GM12878 (cell line): ENCODE results near the gene ZNF92. TPM values are rescaled to one million over a fixed set of nuclear protein-coding genes. Genes with fewer than 3 reads are reported as not detected.

Experiments used
- ATAC-seq: fragments of 200-7000 bp; cut with Tn5 transposase; 3 replicates; pipeline ENCODE4 v1.9.1; 2020; ENCODE audit warnings: mild to moderate bottlenecking, moderate library complexity
- BruUV-seq: library from RNA; stranded (reverse); fragments of 400-500 nt; replicated peaks from 2 replicates; lab custom pipeline; 2021; lab: Mats Ljungman, UMichigan
- CTCF ChIA-PET: fragments of 300-600 bp; sonication (Branson Sonifier 250); formaldehyde crosslinking; extraction: SDS; loops from one replicate; lab custom pipeline; 2021; ENCODE audit warnings: inconsistent platforms; lab: Yijun Ruan, JAX
- POLR2A ChIA-PET: fragments of 350-600 bp; formaldehyde crosslinking; extraction: SDS; loops from one replicate; lab custom pipeline; 2021; ENCODE audit warnings: inconsistent platforms; lab: Charles Lee
- RAD21 ChIA-PET: fragments of 300-600 bp; sonication (Branson Sonifier 250); formaldehyde crosslinking; loops from one replicate; lab custom pipeline; 2023; ENCODE audit warnings: antibody characterized with exemption; ENCODE audit not compliant: unreplicated experiment; lab: Charles Lee
- SMC1A ChIA-PET: fragments of 300-600 bp; sonication (Branson Sonifier 250); formaldehyde crosslinking; loops from one replicate; lab custom pipeline; 2023; ENCODE audit not compliant: unreplicated experiment, uncharacterized antibody; lab: Charles Lee
- DNase-seq: peaks from one replicate; pipeline ENCODE4 v3.0.0-alpha.2; 2011; ENCODE audit warnings: low read depth, low spot score
- FAIRE-seq: peaks from 3 replicates; lab custom pipeline; 2011; peaks lifted over from hg19 to GRCh38; lab: Jason Lieb, UNC
- H2AFZ ChIP-seq: 2 replicates; pipeline ENCODE4 v1.6.0; 2011; ENCODE audit warnings: low read depth, low read length, control low read depth; ENCODE audit not compliant: control insufficient read depth
- H3K27ac ChIP-seq: 2 replicates; pipeline ENCODE4 v1.5.1; 2011; ENCODE audit warnings: control low read depth; ENCODE audit not compliant: control insufficient read depth, insufficient read depth
- H3K27me3 ChIP-seq, 2 experiments: replicated peaks in 1 of 2; 2 replicates each; pipeline versions ENCODE4 v1.6.0 to v1.6.1; 2011; ENCODE audit warnings: low read length in 1 of 2; ENCODE audit not compliant: control insufficient read depth in 2 of 2, insufficient read depth in 2 of 2
- H3K36me3 ChIP-seq, 2 experiments: 2 replicates each; pipeline ENCODE4 v1.5.1; 2011; ENCODE audit warnings: low read length in 1 of 2; ENCODE audit not compliant: control insufficient read depth in 2 of 2, insufficient read depth in 2 of 2
- H3K4me1 ChIP-seq: 2 replicates; pipeline ENCODE4 v1.6.1; 2011; ENCODE audit warnings: mild to moderate bottlenecking, low read length, moderate library complexity, mixed read lengths; ENCODE audit not compliant: control insufficient read depth, insufficient read depth
- H3K4me2 ChIP-seq: 2 replicates; pipeline ENCODE4 v1.6.0; 2011; ENCODE audit warnings: control low read depth; ENCODE audit not compliant: control insufficient read depth, insufficient read depth
- H3K4me3 ChIP-seq: fragments of 200-600 bp; sonication (generic); 2 replicates; pipeline ENCODE4 v1.5.1; 2016
- H3K79me2 ChIP-seq: 2 replicates; pipeline ENCODE4 v1.6.0; 2011; ENCODE audit warnings: low read length; ENCODE audit not compliant: control insufficient read depth, insufficient read depth
- H3K9ac ChIP-seq: 2 replicates; pipeline ENCODE4 v1.8.0; 2011; ENCODE audit warnings: low read length, control low read depth, mixed read lengths; ENCODE audit not compliant: control insufficient read depth, insufficient read depth
- H3K9me3 ChIP-seq: replicated peaks from 3 replicates; pipeline ENCODE4 v1.5.1; 2011; ENCODE audit warnings: mild to moderate bottlenecking, low read length; ENCODE audit not compliant: control insufficient read depth, insufficient read depth
- H4K20me1 ChIP-seq: 2 replicates; pipeline ENCODE4 v1.6.0; 2011; ENCODE audit not compliant: control insufficient read depth, insufficient read depth
- GABPA ChIP-seq: IDR thresholded peaks from 2 replicates; pipeline ENCODE4 v1.6.1; 2014; ENCODE audit warnings: antibody characterized with exemption, low read depth, mild to moderate bottlenecking, inconsistent platforms
- JUNB ChIP-seq: IDR thresholded peaks from 2 replicates; pipeline ENCODE4 v1.6.1; 2016; ENCODE audit warnings: antibody characterized with exemption, mild to moderate bottlenecking
- JUND ChIP-seq: IDR thresholded peaks from 2 replicates; pipeline ENCODE4 v1.6.1; 2012; ENCODE audit warnings: low read depth, mild to moderate bottlenecking, low read length, improper control_type of control experiment, moderate library complexity
- KLF5 ChIP-seq: fragments of 450-650 bp; IDR thresholded peaks from 2 replicates; pipeline ENCODE4 v1.6.1; 2014; ENCODE audit warnings: mild to moderate bottlenecking; ENCODE audit not compliant: partially characterized antibody
- MEF2A ChIP-seq: IDR thresholded peaks from 2 replicates; pipeline ENCODE4 v1.6.1; 2011; ENCODE audit warnings: low read depth, mild to moderate bottlenecking, low read length, moderate library complexity; ENCODE audit not compliant: insufficient read depth
- NRF1 ChIP-seq: conservative IDR thresholded peaks from 2 replicates; pipeline ENCODE4 v1.6.1; 2011; ENCODE audit warnings: mild to moderate bottlenecking, low read depth, low read length, improper control_type of control experiment
- POLR2AphosphoS5 ChIP-seq: IDR thresholded peaks from 2 replicates; pipeline ENCODE4 v1.6.1; 2011; ENCODE audit warnings: mild to moderate bottlenecking, low read length, inconsistent platforms
- POU2F2 ChIP-seq: IDR thresholded peaks from 3 replicates; pipeline ENCODE4 v1.6.1; 2011; ENCODE audit warnings: low read depth, mild to moderate bottlenecking, low read length, borderline replicate concordance
- SKIL ChIP-seq: fragments of 450-650 bp; IDR thresholded peaks from 2 replicates; pipeline ENCODE4 v1.6.1; 2017; ENCODE audit warnings: mild to moderate bottlenecking, low read depth, inconsistent platforms; ENCODE audit not compliant: poor library complexity, severe bottlenecking
- STAT1 ChIP-seq: fragments of 450-650 bp; conservative IDR thresholded peaks from 2 replicates; pipeline ENCODE4 v1.6.1; 2014; ENCODE audit warnings: antibody characterized with exemption, mild to moderate bottlenecking
- SUPT20H ChIP-seq: IDR thresholded peaks from 2 replicates; pipeline ENCODE4 v1.6.1; 2011; ENCODE audit warnings: low read depth, mild to moderate bottlenecking, low read length, moderate library complexity, borderline replicate concordance; ENCODE audit not compliant: control insufficient read depth
- WGBS: methylation state at CpG from one replicate; pipeline ENCODE4 v1.1.6; 2016; ENCODE audit warnings: low lambda C conversion rate; ENCODE audit not compliant: insufficient replicate concordance, insufficient coverage; ENCODE audit errors: missing lambda C conversion rate; 5-methylcytosine and 5-hydroxymethylcytosine counted together
- in situ Hi-C: fragments of 300-500 bp; cut with MboI; formaldehyde crosslinking; loops from 9 replicates; pipeline ENCODE4 v1.14.3; 2018; ENCODE audit warnings: mixed read lengths
- intact Hi-C: fragments of 100-400 bp; cut with micrococcal nuclease; formaldehyde crosslinking; loops from one replicate; pipeline ENCODE4 v1.14.2; 2022; ENCODE audit not compliant: unreplicated experiment
- polyA plus RNA-seq, 11 experiments: library from polyadenylated mRNA; depleted of rRNA in 4 of 11; unstranded in 6 of 11; stranded (reverse) in 5 of 11; fragments of >200 nt; fragmentation: Nextera tagmentation in 4 of 11; fragmentation: Illumina TruSeq in 1 of 11; extraction: Ambion mirVana in 4 of 11; extraction: Trizol in 1 of 11; gene quantifications; 1 replicate in 1 of 11; 2 replicates in 10 of 11; pipeline versions ENCODE4 v1.2.1 to v1.2.3, GENCODE V29; 2011 to 2016; ENCODE audit warnings: inconsistent platforms in 2 of 11, missing spikeins in 2 of 11, low read depth in 1 of 11
- total RNA-seq, 4 experiments: library from RNA; depleted of rRNA in 3 of 4; stranded (reverse); fragments of >200 nt in 3 of 4; fragmentation: Illumina TruSeq in 1 of 4; extraction: Trizol in 1 of 4; gene quantifications; 2 replicates each; pipeline versions ENCODE4 v1.2.1 to v1.2.3, GENCODE V29; 2013 to 2021
- TF ChIP-seq, protein P1 (sequence below): fragments of 150-350 bp; IDR thresholded peaks from 2 replicates; pipeline ENCODE4 v1.6.1; 2014; ENCODE audit warnings: mild to moderate bottlenecking, low read depth, low read length
- TF ChIP-seq, protein P2 (sequence below): IDR thresholded peaks from 2 replicates; pipeline ENCODE4 v1.6.1; 2012; ENCODE audit warnings: mild to moderate bottlenecking, low read depth, low read length

ZNF92 gene
- total and polyA plus RNA-seq, 10 of the 15 experiments (the other 5 are each of a cell fraction or from before 2014, with no cell fraction given): 6.7 to 27.6 (median 14.3) TPM

GRCh38 chr7:65444899-65445823 is 71.5 kb downstream of the ZNF92 start:
- Histone ChIP-seq H3K4me2 (no peak overlapping the region), H3K4me3 (no peak overlapping the region), H3K27me3 (no peaks in the 10 kb centered on the region), H3K36me3 (no peaks in the 10 kb centered on the region), H2AFZ (no peak overlapping the region), H4K20me1 (no peaks in the 10 kb centered on the region), H3K9ac (no peak overlapping the region), H3K9me3 (no peaks in the 10 kb centered on the region; the same call in 2 of the 3 replicates), H3K4me1 (no peaks in the 10 kb centered on the region), H3K79me2 (no peaks in the 10 kb centered on the region), H3K27ac (no peak overlapping the region)
- ChIA-PET POLR2A (no interaction called here), RAD21 (no interaction called here), SMC1A (no interaction called here), CTCF (interaction anchor here (1.0 kb wide), 2 partner anchors 137 to 228 kb away, joined by 3 read pairs; no protein-coding TSS in a partner anchor)
- DNase-seq (no peak), FAIRE-seq (no peak), ATAC-seq (no peak)
- WGBS: 22% methylated on average over 4 of the region's 4 CpGs
- BruUV-seq: no TSS peak
- intact Hi-C loops: no loop called here
- in situ Hi-C loops: no loop called here
- no peak for TF ChIP-seq MEF2A
- TF ChIP-seq SKIL: no peak
- TF ChIP-seq POU2F2: no peak
- TF ChIP-seq, protein P1, sequence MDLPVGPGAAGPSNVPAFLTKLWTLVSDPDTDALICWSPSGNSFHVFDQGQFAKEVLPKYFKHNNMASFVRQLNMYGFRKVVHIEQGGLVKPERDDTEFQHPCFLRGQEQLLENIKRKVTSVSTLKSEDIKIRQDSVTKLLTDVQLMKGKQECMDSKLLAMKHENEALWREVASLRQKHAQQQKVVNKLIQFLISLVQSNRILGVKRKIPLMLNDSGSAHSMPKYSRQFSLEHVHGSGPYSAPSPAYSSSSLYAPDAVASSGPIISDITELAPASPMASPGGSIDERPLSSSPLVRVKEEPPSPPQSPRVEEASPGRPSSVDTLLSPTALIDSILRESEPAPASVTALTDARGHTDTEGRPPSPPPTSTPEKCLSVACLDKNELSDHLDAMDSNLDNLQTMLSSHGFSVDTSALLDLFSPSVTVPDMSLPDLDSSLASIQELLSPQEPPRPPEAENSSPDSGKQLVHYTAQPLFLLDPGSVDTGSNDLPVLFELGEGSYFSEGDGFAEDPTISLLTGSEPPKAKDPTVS: no peak
- no peak for TF ChIP-seq JUND
- TF ChIP-seq, protein P2, sequence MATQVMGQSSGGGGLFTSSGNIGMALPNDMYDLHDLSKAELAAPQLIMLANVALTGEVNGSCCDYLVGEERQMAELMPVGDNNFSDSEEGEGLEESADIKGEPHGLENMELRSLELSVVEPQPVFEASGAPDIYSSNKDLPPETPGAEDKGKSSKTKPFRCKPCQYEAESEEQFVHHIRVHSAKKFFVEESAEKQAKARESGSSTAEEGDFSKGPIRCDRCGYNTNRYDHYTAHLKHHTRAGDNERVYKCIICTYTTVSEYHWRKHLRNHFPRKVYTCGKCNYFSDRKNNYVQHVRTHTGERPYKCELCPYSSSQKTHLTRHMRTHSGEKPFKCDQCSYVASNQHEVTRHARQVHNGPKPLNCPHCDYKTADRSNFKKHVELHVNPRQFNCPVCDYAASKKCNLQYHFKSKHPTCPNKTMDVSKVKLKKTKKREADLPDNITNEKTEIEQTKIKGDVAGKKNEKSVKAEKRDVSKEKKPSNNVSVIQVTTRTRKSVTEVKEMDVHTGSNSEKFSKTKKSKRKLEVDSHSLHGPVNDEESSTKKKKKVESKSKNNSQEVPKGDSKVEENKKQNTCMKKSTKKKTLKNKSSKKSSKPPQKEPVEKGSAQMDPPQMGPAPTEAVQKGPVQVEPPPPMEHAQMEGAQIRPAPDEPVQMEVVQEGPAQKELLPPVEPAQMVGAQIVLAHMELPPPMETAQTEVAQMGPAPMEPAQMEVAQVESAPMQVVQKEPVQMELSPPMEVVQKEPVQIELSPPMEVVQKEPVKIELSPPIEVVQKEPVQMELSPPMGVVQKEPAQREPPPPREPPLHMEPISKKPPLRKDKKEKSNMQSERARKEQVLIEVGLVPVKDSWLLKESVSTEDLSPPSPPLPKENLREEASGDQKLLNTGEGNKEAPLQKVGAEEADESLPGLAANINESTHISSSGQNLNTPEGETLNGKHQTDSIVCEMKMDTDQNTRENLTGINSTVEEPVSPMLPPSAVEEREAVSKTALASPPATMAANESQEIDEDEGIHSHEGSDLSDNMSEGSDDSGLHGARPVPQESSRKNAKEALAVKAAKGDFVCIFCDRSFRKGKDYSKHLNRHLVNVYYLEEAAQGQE: no peak
- TF ChIP-seq NRF1: no peak
- no peak for TF ChIP-seq STAT1
- TF ChIP-seq JUNB: no peak
- no peak for TF ChIP-seq SUPT20H
- no peak for TF ChIP-seq GABPA
- TF ChIP-seq POLR2AphosphoS5: no peak
- no peak for TF ChIP-seq KLF5
